HG03108 (cell line): ENCODE data around the gene LRIT3.

ENCODE experiments used
- ATAC-seq: cut with Tn5 transposase; IDR thresholded peaks from one replicate; pipeline ENCODE4 v1.9.1; 2021; ENCODE audit warnings: moderate library complexity; ENCODE audit not compliant: unreplicated experiment

Gene LRIT3

DNA sequence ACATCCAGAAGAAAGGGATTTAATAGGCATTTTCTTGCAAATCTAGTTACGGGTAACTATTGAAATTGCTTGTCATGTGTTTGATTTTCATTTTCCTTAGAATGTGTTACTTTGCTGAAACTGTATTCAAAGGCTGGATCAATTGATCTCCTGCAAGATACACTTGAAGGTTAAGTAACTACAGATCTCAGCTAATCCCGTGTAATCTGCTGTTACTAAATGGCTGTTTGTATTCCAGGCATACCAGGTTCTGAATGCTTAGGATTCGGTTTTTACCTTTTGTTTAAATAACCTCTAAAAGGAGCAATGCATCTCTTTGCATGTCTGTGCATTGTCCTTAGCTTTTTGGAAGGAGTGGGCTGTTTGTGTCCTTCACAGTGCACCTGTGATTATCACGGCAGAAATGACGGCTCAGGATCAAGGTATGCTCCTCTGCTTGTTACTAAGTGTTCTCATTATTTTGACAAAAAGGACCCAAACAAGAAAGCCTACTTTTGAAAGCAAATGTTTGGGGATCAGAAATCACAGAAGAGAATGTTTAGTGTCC lies at the start of gene LRIT3:
TSS of gene LRIT3 (plus strand) at position 212 of the 547 bp plus-strand sequence. CDS start at position 307, 95 bp downstream.
- no peak for ATAC-seq

DNA sequence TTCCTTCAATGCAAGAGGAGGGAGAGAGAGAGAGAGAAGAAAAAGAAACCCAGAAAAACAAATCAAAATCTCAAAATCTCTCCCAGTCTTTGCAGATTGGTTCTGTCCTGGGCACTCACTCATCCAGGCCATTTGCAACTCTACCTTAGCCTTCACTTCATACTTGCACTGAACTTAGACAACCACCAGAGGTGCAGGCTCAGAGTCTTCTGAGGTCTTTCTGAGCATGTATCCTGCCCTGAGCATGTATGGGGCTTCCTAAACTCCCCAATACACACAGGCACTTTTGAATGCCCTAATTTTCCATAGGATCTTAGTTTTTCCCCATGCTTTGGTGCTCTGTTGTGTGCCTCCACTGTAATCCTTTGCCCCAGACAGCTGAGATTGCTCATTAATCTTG lies 49.0 kb upstream of the LRIT3 start:
- no peak for ATAC-seq

GRCh38 chr4:109801099-109801789 lies 46.7 kb upstream of the LRIT3 start:
- no peak for ATAC-seq

DNA sequence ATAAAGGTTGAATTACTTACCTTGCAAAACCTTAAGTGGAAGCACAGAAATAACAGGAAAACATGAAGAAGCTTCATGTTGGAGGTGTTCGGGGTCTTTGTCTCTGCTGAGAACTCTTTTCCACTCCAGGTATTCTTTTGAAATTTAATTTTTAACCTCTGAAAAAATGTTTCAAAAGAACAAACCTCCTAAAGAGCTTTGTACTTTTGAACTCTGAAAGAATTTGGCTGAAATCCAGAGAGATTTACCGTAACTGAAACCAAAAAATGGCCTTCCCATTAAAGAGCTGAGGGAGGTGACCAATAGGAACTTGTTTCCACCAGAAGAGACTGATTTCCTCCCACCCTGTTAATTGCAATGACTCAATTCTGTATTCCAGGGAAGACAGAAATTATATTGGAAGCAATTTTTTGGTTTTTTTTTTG lies 46.0 kb upstream of the LRIT3 start, which contains the start of gene CFI:
TSS of gene CFI (minus strand) at position 105 of the 425 bp plus-strand sequence. CDS start at position 77, 28 bp downstream.
- ATAC-seq: no peak

DNA sequence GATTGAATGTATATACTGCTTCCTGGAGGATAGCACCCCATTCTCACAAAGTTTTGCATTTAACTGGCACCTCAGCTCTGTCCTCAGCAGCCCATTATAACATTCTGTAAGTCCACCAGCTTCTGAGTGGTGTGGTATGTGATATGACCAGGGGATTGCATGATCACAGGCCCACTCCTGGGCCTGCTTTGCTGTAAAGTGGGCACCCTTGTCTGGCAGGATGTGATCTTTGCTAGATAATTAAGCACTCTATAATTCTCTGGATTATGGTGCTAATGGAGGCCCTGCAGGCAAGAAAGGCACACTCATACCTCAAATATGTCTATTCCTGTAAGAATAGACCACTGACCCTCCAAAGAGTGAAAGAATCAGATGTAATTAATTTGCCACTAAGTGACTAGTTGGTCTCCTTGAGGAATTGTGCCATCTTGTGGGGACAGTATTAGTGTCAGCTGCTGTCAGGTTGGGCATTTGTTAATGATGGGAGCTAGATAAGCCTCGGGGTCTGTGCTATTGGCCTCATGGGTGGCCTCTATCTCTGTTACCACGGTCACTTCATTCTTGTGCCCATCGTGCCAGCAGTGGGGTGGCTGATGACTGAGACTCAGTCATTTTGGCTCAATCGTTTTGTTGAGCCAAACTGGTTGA lies 43.9 kb upstream of the LRIT3 start:
- ATAC-seq: no peak

DNA sequence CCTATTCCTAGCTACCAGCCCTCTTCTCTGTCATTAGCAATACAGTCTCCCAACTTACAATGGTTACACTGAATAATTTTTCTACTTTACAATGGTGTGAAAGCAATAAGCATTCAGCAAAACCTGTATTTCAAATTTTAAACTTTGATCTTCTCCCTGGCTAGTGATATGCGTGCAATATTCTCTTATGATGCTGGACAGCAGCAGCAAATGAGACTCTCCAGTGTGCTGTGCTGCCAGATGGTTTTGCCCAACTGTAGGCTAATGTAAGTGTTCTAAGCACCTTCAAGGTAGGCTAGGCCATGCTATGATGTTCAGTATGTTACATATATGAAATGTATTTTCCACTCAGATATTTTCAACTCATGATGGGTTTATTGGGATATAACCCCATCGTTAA lies 38.3 kb upstream of the LRIT3 start:
- no peak for ATAC-seq

DNA sequence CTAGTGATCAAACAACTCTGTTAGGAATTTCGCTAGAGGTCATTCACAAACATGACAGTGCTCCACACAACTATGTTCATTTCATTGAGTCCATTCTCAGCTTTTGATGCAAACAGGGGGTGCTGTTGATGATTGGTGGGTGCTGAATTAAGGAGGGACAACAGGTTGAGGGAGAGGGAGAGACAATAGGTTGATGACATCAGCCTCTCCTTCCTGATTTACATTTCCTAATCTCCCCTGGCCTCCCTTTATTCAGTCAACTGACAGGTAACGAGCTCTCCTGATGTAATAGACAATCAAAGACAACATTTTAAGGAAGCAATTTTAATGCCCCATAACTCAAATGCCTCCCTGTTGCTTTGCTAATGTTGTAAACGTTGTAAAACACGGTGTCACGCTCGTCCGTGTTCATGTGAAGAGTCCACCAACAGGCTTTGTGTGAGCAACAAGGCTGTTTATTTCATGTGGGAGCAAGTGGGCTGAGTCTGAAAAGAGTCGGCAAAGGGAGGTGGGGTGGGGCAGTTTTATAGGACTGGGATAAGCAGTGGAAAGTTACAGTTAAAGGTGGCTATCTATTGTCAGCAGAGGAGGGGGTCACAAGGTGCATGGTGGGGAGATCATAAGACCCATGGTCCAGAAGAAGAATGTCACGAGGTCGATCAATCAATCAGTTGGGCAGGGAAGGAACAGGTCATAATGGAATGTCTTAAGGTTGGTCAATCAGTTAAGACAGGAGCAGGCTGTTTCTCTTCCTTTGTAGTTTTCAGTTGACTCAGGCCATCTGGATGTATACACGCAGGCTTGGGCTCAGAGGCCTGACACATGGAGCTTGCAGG lies 37.1 kb upstream of the LRIT3 start:
- ATAC-seq: no peak

GRCh38 chr4:109811707-109812106 lies 36.2 kb upstream of the LRIT3 start:
- no peak for ATAC-seq

DNA sequence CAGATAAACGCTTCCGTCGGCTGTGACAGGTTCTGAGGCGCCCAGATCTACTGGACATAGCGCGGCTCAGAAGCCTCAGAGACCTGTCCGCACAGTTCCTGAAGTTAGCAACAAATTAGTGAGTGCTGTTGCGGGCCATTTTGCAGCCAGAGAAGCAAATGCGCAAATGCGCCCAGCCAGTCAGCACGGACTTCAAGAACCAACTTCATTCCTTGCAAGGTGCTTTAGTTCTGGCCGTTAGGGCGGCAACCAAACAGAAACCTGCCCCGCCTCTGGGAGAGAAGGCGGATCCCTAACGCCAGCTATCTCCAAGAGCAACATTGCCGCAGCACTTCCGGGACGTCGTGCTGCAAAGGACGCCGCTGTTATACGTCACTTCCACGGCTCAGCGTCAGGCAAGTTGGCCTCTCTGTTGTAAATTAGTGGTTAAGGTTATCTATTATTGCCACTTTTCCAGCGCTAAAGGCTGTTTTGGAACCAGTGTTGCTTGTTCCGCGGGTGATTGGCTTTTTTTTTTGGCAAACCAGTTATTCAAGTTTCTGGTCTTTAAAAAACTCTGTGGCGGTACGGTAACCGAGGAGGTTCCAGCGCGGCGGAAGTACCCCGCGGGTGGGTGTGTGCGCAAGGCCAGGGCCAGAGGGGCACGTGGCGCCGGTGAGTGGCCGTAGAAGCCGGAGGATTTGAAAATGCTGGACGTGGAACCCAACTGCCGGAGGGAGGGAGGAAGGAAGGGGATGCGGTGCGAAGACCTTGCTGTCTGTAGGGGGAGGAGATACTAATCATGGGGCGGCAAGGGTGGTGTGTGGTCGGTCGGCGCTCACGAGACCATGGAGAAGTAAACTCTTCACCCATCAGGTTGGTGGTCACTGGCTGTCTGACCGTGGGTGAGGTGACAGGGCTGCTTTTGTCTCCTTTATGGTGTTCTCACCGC lies 32.5 kb upstream of the LRIT3 start, which contains the start of gene GAR1:
TSS of gene GAR1 (plus strand) at position 612 of the 931 bp plus-strand sequence. CDS start 403 bp downstream, outside the sequence.
- ATAC-seq: peak; percentile 99

DNA sequence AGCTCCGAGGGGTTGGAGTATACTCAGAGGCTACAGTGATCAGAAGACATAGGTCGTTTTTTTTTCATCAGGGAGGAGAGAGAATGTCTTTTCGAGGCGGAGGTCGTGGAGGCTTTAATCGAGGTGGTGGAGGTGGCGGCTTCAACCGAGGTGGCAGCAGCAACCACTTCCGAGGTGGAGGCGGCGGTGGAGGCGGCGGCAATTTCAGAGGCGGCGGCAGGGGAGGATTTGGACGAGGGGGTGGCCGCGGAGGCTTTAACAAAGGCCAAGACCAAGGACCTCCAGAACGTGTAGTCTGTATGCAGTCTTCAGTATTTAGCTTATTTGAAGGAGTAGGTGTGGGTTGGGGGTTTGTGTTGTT lies 31.8 kb upstream of the LRIT3 start:
- ATAC-seq: no peak

DNA sequence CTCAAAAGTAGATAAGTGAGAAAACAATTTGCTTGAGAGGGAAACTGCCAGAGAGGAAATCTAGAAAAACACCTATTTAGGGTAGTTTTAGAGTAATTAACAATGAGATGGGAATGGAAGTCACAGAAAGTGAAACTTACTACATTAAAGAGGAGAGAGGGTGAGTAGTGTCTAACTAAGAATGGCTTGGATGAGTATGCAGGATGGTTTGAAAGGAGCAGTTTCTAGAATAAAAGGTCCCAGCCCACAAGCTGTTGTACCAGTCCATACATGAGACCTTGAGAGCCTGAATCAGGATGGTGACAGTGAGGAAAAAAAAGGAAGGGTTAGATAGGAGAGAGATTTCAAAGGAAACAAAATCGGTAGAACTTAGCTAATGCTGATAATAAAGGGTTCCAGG lies 31.0 kb upstream of the LRIT3 start:
- no peak for ATAC-seq

- ATAC-seq: no peak
Observed at GRCh38 chr4:109818268-109818667, 29.6 kb upstream of the LRIT3 start.

DNA sequence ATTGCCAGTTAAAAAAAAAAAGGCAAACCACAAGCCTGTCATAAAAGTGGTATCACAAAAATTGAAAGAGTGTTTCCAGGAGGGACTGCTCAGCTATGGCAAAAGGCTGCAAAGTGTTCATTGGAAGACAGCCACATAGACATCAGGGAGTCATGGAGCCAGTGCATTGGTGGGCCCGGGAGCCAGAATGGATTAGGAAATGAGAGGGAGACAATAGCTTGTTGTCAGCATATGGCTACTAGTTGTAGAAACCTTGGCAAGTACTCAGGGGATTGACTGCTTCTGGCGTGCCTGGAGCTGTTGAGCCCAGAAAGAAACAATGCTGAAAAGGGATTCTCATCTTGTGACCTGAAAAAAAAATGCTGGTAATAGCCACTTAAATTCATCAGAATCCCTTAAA lies 27.3 kb upstream of the LRIT3 start:
- ATAC-seq: no peak

DNA sequence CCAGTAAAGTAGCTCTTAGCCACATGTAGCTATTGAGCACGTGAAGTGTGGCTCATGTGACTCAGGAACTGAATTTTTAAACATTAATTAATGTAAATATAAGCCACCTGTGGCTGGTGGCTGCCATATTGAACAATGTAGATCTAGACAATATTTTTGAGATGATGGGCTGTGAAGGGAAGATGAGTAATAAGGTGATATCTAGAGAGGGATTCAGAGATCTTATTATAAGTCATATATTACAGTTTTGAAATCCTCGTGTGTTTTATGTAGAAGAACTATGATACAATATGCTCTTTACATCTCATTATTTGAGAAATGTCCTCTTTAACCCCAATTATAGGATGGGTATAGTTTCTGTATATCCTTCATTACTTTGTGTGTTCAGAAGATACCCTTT lies 26.7 kb upstream of the LRIT3 start:
- no peak for ATAC-seq

- ATAC-seq: no peak
Observed at GRCh38 chr4:109826719-109827118, 21.2 kb upstream of the LRIT3 start.

- ATAC-seq: no peak
Observed at GRCh38 chr4:109827672-109828071, 20.2 kb upstream of the LRIT3 start, which contains the start of gene RRH. TSS of gene RRH (plus strand) at chr4:109827972. CDS start at chr4:109828028, 56 bp downstream.

GRCh38 chr4:109833756-109834155 lies 14.2 kb upstream of the LRIT3 start:
- no peak for ATAC-seq

DNA sequence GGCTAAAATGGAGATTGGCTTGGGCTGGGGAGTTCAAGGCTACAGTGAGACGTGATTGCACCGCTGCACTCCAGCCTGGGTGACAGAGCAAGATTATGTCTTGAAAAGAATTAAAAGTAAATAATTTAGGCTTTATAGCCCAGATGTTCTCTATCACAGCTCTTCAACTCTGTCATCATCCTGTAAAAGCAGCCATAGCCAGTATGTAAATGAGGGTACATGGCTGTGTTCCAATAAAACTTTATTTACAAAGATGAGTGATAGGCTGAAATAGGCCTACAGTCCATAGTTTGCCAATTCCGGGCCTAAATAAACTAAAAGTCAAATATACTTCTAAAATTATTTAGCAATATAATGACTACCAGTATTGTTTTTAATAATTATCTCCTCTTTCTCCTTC lies 10.9 kb upstream of the LRIT3 start:
- no peak for ATAC-seq

DNA sequence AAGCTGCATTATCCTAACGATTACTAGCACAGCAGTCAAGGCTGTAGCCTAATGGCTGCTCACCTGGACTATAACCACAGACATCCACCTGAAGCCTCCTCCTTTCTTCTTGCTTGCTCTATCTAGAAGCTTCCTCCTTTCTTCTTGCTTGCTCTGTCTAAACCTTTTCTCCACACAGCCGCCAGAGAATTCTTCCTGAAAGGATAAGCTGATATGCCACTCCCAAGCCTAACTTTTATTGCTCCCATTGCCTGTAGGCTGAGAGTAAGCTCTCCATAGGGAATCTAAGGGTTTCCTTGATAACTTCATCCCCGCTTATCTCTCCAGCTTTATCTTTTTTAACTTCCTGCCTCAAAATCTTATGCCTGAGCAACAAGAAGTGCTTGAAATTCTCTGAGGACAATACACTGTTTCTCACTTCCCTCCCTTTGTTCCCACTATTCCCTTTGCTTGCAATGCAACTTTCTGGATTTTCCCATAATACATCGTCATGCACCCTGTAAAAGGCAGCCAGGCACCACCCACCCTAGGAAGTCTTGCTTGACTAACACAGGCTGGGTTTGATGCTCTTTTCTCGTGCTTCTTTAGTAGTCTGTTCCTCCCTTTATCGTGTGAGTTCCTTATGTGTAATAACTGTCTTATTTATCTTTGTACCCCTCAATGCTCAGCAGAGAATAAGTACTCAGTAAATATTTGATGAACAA lies 1.4 kb upstream of the LRIT3 start:
- no peak for ATAC-seq
